SK-N-SH (cell line): ENCODE data around the gene GRM8. TPM values are rescaled to one million over a fixed set of nuclear protein-coding genes. Genes with fewer than 3 reads are reported as not detected.

ENCODE experiments used
- CTCF ChIA-PET: fragments of 300-600, 350-600 bp; formaldehyde crosslinking; extraction: SDS; loops from one replicate; lab custom pipeline; 2021; lab: Yijun Ruan, JAX
- POLR2A ChIA-PET: fragments of 350-600 bp; sonication (Branson Sonifier 250); formaldehyde crosslinking; extraction: SDS; loops from one replicate; lab custom pipeline; 2020; ENCODE audit warnings: antibody characterized with exemption, inconsistent platforms; lab: Yijun Ruan, JAX
- DNase-seq: peaks from one replicate; pipeline ENCODE4 v3.0.0; 2012
- H2AFZ ChIP-seq: fragments of 200-600 bp; sonication (generic); 2 replicates; pipeline ENCODE4 v1.8.1; 2016; ENCODE audit warnings: antibody characterized with exemption, mild to moderate bottlenecking, low read depth
- H3F3A ChIP-seq: fragments of 200-600 bp; sonication (generic); replicated peaks from 2 replicates; pipeline ENCODE3; 2016; ENCODE audit warnings: antibody characterized with exemption, mild to moderate bottlenecking; ENCODE audit not compliant: insufficient read depth
- H3K27ac ChIP-seq, 2 experiments: fragments of 200-500 bp in 1 of 2; fragments of 200-600 bp in 1 of 2; sonication (Bioruptor generic) in 1 of 2; sonication (generic), shearing (Covaris generic) in 1 of 2; 2 replicates each; pipeline versions ENCODE4 v1.5.1 to v1.6.1; 2014 to 2016; ENCODE audit warnings: low read depth in 2 of 2, inconsistent platforms in 1 of 2, low read length in 1 of 2, mild to moderate bottlenecking in 1 of 2, mixed read lengths in 1 of 2
- H3K27me3 ChIP-seq: fragments of 200-600 bp; sonication (generic), shearing (Covaris generic); 2 replicates; pipeline ENCODE4 v1.6.1; 2016; ENCODE audit warnings: mixed run types; ENCODE audit not compliant: insufficient read depth
- H3K36me3 ChIP-seq, 2 experiments: fragments of 200-500 bp in 1 of 2; fragments of 200-600 bp in 1 of 2; sonication (Bioruptor generic) in 1 of 2; sonication (generic) in 1 of 2; replicated peaks in 1 of 2; 2 replicates each; pipeline versions ENCODE3 to v1.5.1; 2014 to 2016; ENCODE audit warnings: low read length in 1 of 2, mild to moderate bottlenecking in 1 of 2; ENCODE audit not compliant: insufficient read depth in 2 of 2, control insufficient read depth in 1 of 2
- H3K4me1 ChIP-seq, 2 experiments: fragments of 200-500 bp in 1 of 2; fragments of 200-600 bp in 1 of 2; sonication (Bioruptor generic) in 1 of 2; sonication (generic), shearing (Covaris generic) in 1 of 2; 2 replicates each; pipeline versions ENCODE4 v1.5.1 to v1.6.1; 2014 to 2016; ENCODE audit warnings: low read depth in 1 of 2, low read length in 1 of 2, mixed run types in 1 of 2; ENCODE audit not compliant: insufficient read depth in 2 of 2, control insufficient read depth in 1 of 2
- H3K4me2 ChIP-seq: fragments of 200-600 bp; sonication (generic), shearing (Covaris generic); 2 replicates; pipeline ENCODE4 v1.6.1; 2017; ENCODE audit warnings: mixed run types
- H3K4me3 ChIP-seq, 2 experiments: fragments of 200-500 bp in 1 of 2; fragments of 200-600 bp in 1 of 2; sonication (Bioruptor generic) in 1 of 2; sonication (generic), shearing (Covaris generic) in 1 of 2; 2 replicates each; pipeline versions ENCODE4 v1.5.1 to v1.8.1; 2014 to 2016; ENCODE audit warnings: low read depth in 2 of 2, inconsistent platforms in 1 of 2, low read length in 1 of 2, mild to moderate bottlenecking in 1 of 2, mixed read lengths in 1 of 2, moderate library complexity in 1 of 2
- H3K79me2 ChIP-seq: fragments of 200-600 bp; sonication (generic); 2 replicates; pipeline ENCODE4 v1.8.1; 2017; ENCODE audit warnings: mild to moderate bottlenecking; ENCODE audit not compliant: insufficient read depth
- H3K9ac ChIP-seq: fragments of 200-600 bp; sonication (generic); 2 replicates; pipeline ENCODE4 v1.6.1; 2017; ENCODE audit warnings: mixed run types
- H3K9me2 ChIP-seq: fragments of 200-600 bp; sonication (generic); 2 replicates; pipeline ENCODE4 v1.6.1; 2017; ENCODE audit warnings: mixed run types
- H3K9me3 ChIP-seq: fragments of 200-600 bp; sonication (generic); 2 replicates; pipeline ENCODE4 v1.6.1; 2017; ENCODE audit warnings: mixed run types, mild to moderate bottlenecking, moderate library complexity
- H4K20me1 ChIP-seq: fragments of 200-600 bp; sonication (generic); 2 replicates; pipeline ENCODE4 v1.6.1; 2017; ENCODE audit warnings: mild to moderate bottlenecking, mixed run types; ENCODE audit not compliant: insufficient read depth
- GATA2 ChIP-seq: sonication (generic); formaldehyde crosslinking; IDR thresholded peaks from 2 replicates; pipeline ENCODE4 v1.5.0; 2020; ENCODE audit warnings: mild to moderate bottlenecking, missing genetic modification reagents
- MEF2A ChIP-seq: IDR thresholded peaks from 2 replicates; pipeline ENCODE4 v1.4.0; 2012; ENCODE audit warnings: low read depth, borderline replicate concordance
- MXI1 ChIP-seq: IDR thresholded peaks from 2 replicates; pipeline ENCODE4 v1.6.1; 2012; ENCODE audit warnings: mild to moderate bottlenecking, low read depth, low read length, improper control_type of control experiment
- POLR2AphosphoS5 ChIP-seq: IDR thresholded peaks from 2 replicates; pipeline ENCODE4 v1.6.1; 2012; ENCODE audit warnings: low read depth, low read length
- RAD21 ChIP-seq: IDR thresholded peaks from 2 replicates; pipeline ENCODE4 v1.6.1; 2012; ENCODE audit warnings: mild to moderate bottlenecking, low read length
- RCOR1 ChIP-seq: fragments of 150-350 bp; IDR thresholded peaks from 2 replicates; pipeline ENCODE4 v1.6.1; 2017; ENCODE audit warnings: antibody characterized with exemption, low read length
- SMC3 ChIP-seq: IDR thresholded peaks from 2 replicates; pipeline ENCODE4 v1.6.1; 2012; ENCODE audit warnings: low read depth, low read length, improper control_type of control experiment
- TAF1 ChIP-seq: IDR thresholded peaks from 2 replicates; pipeline ENCODE4 v1.6.1; 2012; ENCODE audit warnings: low read depth, mild to moderate bottlenecking, low read length, moderate library complexity, borderline replicate concordance
- TCF12 ChIP-seq: IDR thresholded peaks from 2 replicates; pipeline ENCODE4 v1.4.0; 2012
- WGBS: methylation state at CpG from one replicate; pipeline ENCODE4 v1.1.6; 2017; ENCODE audit warnings: low lambda C conversion rate; 5-methylcytosine and 5-hydroxymethylcytosine counted together
- polyA plus RNA-seq, 3 experiments: library from polyadenylated mRNA; depleted of rRNA; stranded (reverse); fragments of >200 nt; gene quantifications; 2 replicates each; pipeline ENCODE4 v1.2.3, GENCODE V29; 2012
- TF ChIP-seq, protein P1 (sequence below): IDR thresholded peaks from 2 replicates; pipeline ENCODE4 v1.4.0; 2012; ENCODE audit warnings: low read depth
- TF ChIP-seq, protein P2 (sequence below): IDR thresholded peaks from 2 replicates; pipeline ENCODE4; 2012
- TF ChIP-seq, protein P3 (sequence below): fragments of 150-350 bp; IDR thresholded peaks from 2 replicates; pipeline ENCODE4 v1.6.1; 2017; ENCODE audit warnings: antibody characterized with exemption, low read length, low read depth, borderline replicate concordance

GRM8 gene
- polyA plus RNA-seq, 1 of the 3 experiments (the other 2 are of a cell fraction): 0.10 TPM

- Histone ChIP-seq H3K9ac (no peak overlapping the region), H3K27me3 (no peaks in the 10 kb centered on the region), H3K4me2 (peak overlapping the region; percentile 42; the same call in 1 of the 2 replicates), H4K20me1 (no peaks in the 10 kb centered on the region), H3K9me3 (no peaks in the 10 kb centered on the region), H2AFZ (0 out of 2 replicates have a peak overlapping the region, but pooled peaks have one; percentile 1), H3K36me3 (no peaks in the 10 kb centered on the region), H3K4me3 (no peak overlapping the region), H3F3A (no peaks in the 10 kb centered on the region), H3K79me2 (no peaks in the 10 kb centered on the region), H3K27ac (no peak overlapping the region), H3K9me2 (no peaks in the 10 kb centered on the region), H3K4me1 (no peaks in the 10 kb centered on the region; a peak in 1 of 4 replicates)
- CTCF ChIA-PET: interaction anchor here (1.2 kb wide), 1 partner anchor 11 kb away, joined by 5 read pairs; no protein-coding TSS in a partner anchor
- WGBS: 19% methylated on average over 2 of the region's 3 CpGs
- DNase-seq: no peak
- TF ChIP-seq SMC3: no peak
- TF ChIP-seq MXI1: no peak
- TF ChIP-seq RCOR1: no peak
- no peak for TF ChIP-seq RAD21
- TF ChIP-seq, protein P1, sequence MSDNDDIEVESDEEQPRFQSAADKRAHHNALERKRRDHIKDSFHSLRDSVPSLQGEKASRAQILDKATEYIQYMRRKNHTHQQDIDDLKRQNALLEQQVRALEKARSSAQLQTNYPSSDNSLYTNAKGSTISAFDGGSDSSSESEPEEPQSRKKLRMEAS: no peak
- TF ChIP-seq, protein P2, sequence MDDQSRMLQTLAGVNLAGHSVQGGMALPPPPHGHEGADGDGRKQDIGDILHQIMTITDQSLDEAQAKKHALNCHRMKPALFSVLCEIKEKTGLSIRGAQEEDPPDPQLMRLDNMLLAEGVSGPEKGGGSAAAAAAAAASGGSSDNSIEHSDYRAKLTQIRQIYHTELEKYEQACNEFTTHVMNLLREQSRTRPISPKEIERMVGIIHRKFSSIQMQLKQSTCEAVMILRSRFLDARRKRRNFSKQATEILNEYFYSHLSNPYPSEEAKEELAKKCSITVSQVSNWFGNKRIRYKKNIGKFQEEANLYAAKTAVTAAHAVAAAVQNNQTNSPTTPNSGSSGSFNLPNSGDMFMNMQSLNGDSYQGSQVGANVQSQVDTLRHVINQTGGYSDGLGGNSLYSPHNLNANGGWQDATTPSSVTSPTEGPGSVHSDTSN: no peak
- no peak for TF ChIP-seq POLR2AphosphoS5
- no peak for TF ChIP-seq TAF1
- TF ChIP-seq, protein P3, sequence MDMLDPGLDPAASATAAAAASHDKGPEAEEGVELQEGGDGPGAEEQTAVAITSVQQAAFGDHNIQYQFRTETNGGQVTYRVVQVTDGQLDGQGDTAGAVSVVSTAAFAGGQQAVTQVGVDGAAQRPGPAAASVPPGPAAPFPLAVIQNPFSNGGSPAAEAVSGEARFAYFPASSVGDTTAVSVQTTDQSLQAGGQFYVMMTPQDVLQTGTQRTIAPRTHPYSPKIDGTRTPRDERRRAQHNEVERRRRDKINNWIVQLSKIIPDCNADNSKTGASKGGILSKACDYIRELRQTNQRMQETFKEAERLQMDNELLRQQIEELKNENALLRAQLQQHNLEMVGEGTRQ: no peak
- TF ChIP-seq, all 33 proteins: peak for 0
- POLR2A ChIA-PET: no interaction called here
Observed at GRCh38 chr7:126411032-126411820, 841.5 kb downstream of the GRM8 start.

DNA sequence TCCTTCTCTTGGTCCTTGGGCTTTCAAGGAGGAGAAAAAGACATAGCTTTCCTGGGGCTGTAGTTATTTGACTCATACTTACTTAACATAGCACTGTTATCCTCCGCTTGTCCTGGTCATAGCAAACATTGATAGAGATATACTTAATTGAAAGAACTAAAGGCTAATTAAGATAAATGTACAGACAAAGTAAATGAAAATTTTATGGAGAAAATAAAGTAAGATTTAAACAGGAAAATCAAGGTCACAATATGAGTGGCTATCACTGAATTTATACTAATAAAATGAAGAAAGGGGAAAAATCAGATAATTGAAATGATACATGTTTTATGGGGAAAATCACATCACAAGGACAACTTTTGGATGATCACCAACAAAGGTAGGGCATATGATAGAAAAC, 849.7 kb downstream of the GRM8 start:
- Histone ChIP-seq H3K4me3 (no peak overlapping the region), H3K79me2 (no peaks in the 10 kb centered on the region), H3K4me1 (no peaks in the 10 kb centered on the region; a peak in 1 of 4 replicates), H3K9ac (no peak overlapping the region), H2AFZ (no peak overlapping the region), H3K27ac (no peak overlapping the region), H4K20me1 (no peaks in the 10 kb centered on the region), H3K9me2 (no peaks in the 10 kb centered on the region), H3K27me3 (no peaks in the 10 kb centered on the region), H3K9me3 (no peaks in the 10 kb centered on the region), H3K4me2 (no peak overlapping the region), H3F3A (no peaks in the 10 kb centered on the region), H3K36me3 (no peaks in the 10 kb centered on the region)
- TF ChIP-seq TCF12 (no peak), MEF2A (no peak), GATA2 (peak; percentile 64)
- ChIA-PET CTCF (interaction anchor here (0.6 to 2.4 kb wide), 2 partner anchors 9 to 10 kb away, joined by 3 to 10 read pairs; no protein-coding TSS in a partner anchor), POLR2A (no interaction called here)
- no peak for DNase-seq
- 23% methylated on average over 1 of the region's 1 CpG for WGBS
